Measurements from ENCODE around the gene ZNF680.

GRCh38 chr7:64533756-64534155 is 29.1 kb downstream of the ZNF680 start:
- TF ChIP-seq CTCF (IDR thresholded peaks at IDR 0.05; ENCODE audit: insufficient read depth, low read length) (no peak), REST (IDR thresholded peaks at IDR 0.05; ENCODE audit: insufficient replicate concordance, low read depth) (no peak), POLR2AphosphoS5 (IDR thresholded peaks at IDR 0.05; ENCODE audit: low read depth) (no peak), GABPA (IDR thresholded peaks at IDR 0.05; ENCODE audit: low read depth) (no peak), SPI1 (IDR thresholded peaks at IDR 0.05; ENCODE audit: borderline replicate concordance, low read depth) (no peak)
